Transverse colon (tissue), 3 donors: ENCODE data around the gene PAGR1.

Experiments used
- EP300 ChIP-seq: sonication (generic); formaldehyde crosslinking; IDR thresholded peaks from one replicate; pipeline ENCODE4 v1.6.1; 2017; ENCODE audit warnings: antibody characterized with exemption, low read depth
- TF ChIP-seq, protein P1 (sequence below), 5 experiments: fragments of 200-600 bp in 3 of 5; fragments of 450-650 bp in 2 of 5; sonication (generic) in 3 of 5; IDR thresholded peaks; 1 replicate in 2 of 5; 2 replicates in 3 of 5; pipeline ENCODE4 v1.5.1; 2016 to 2017; ENCODE audit warnings: antibody characterized with exemption in 5 of 5, inconsistent platforms in 3 of 5, mild to moderate bottlenecking in 2 of 5, moderate library complexity in 1 of 5

GRCh38 chr16:29808219-29808900, 7.6 kb upstream of the PAGR1 start:
- TF ChIP-seq EP300, result no peak
- TF ChIP-seq, protein P1, sequence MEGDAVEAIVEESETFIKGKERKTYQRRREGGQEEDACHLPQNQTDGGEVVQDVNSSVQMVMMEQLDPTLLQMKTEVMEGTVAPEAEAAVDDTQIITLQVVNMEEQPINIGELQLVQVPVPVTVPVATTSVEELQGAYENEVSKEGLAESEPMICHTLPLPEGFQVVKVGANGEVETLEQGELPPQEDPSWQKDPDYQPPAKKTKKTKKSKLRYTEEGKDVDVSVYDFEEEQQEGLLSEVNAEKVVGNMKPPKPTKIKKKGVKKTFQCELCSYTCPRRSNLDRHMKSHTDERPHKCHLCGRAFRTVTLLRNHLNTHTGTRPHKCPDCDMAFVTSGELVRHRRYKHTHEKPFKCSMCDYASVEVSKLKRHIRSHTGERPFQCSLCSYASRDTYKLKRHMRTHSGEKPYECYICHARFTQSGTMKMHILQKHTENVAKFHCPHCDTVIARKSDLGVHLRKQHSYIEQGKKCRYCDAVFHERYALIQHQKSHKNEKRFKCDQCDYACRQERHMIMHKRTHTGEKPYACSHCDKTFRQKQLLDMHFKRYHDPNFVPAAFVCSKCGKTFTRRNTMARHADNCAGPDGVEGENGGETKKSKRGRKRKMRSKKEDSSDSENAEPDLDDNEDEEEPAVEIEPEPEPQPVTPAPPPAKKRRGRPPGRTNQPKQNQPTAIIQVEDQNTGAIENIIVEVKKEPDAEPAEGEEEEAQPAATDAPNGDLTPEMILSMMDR (IDR thresholded peaks at IDR 0.05), result no peak
